ENCODE data around the gene UGT8. TPM values are rescaled to one million over a fixed set of nuclear protein-coding genes. Genes with fewer than 3 reads are reported as not detected.

Gene UGT8, protein sequence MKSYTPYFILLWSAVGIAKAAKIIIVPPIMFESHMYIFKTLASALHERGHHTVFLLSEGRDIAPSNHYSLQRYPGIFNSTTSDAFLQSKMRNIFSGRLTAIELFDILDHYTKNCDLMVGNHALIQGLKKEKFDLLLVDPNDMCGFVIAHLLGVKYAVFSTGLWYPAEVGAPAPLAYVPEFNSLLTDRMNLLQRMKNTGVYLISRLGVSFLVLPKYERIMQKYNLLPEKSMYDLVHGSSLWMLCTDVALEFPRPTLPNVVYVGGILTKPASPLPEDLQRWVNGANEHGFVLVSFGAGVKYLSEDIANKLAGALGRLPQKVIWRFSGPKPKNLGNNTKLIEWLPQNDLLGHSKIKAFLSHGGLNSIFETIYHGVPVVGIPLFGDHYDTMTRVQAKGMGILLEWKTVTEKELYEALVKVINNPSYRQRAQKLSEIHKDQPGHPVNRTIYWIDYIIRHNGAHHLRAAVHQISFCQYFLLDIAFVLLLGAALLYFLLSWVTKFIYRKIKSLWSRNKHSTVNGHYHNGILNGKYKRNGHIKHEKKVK
- total RNA-seq (2022; extraction: Qiagen RNA extraction) = 0.16 to 0.22 TPM (median 0.18 TPM) in 5 replicates

GRCh38 chr4:114598191-114599121 is at the start of gene UGT8:
Gene UGT8 (plus strand): TSS chr4:114598807. CDS start chr4:114622881, 24,074 bp downstream.

